IMR-90 (cell line): ENCODE data around the gene TRDN. TPM values are rescaled to one million over a fixed set of nuclear protein-coding genes. Genes with fewer than 3 reads are reported as not detected.

ENCODE experiments used
- ATAC-seq: fragments of 200-7000 bp; cut with Tn5 transposase; 2 replicates; pipeline ENCODE4 v1.9.1; 2020; ENCODE audit warnings: low read depth, mild to moderate bottlenecking, moderate library complexity
- BruUV-seq: library from RNA; stranded (reverse); fragments of 400-500 nt; replicated peaks from 2 replicates; lab custom pipeline; 2021; lab: Mats Ljungman, UMichigan
- CTCF ChIA-PET: fragments of 300-600 bp; formaldehyde crosslinking; extraction: SDS; loops from one replicate; lab custom pipeline; 2021; ENCODE audit warnings: antibody characterized with exemption; lab: Yijun Ruan, JAX
- POLR2A ChIA-PET: fragments of 300-600 bp; sonication (Branson Sonifier 250); formaldehyde crosslinking; loops from one replicate; lab custom pipeline; 2022; ENCODE audit warnings: antibody characterized with exemption; ENCODE audit not compliant: unreplicated experiment; lab: Charles Lee
- DNase-seq: peaks from one replicate; pipeline ENCODE4 v3.0.0; 2013
- H2AFZ ChIP-seq: replicated peaks from 2 replicates; pipeline ENCODE3; 2013; ENCODE audit warnings: low read length, mild to moderate bottlenecking; ENCODE audit not compliant: poor library complexity
- H2AK5ac ChIP-seq: 2 replicates; pipeline ENCODE4 v1.6.1; 2013; ENCODE audit warnings: low read depth, low read length, inconsistent platforms
- H2AK9ac ChIP-seq: replicated peaks from 2 replicates; pipeline ENCODE3; 2013; ENCODE audit warnings: mild to moderate bottlenecking, low read depth, low read length, moderate library complexity; ENCODE audit not compliant: poor library complexity
- H2BK120ac ChIP-seq: 2 replicates; pipeline ENCODE4 v1.6.1; 2013; ENCODE audit warnings: low read depth, low read length, inconsistent platforms
- H2BK15ac ChIP-seq: 3 replicates; pipeline ENCODE4 v1.6.1; 2013; ENCODE audit warnings: low read depth, low read length, inconsistent platforms
- H2BK20ac ChIP-seq: 2 replicates; pipeline ENCODE4 v1.6.1; 2013; ENCODE audit warnings: low read depth, mild to moderate bottlenecking, inconsistent platforms, low read length, moderate library complexity
- H2BK5ac ChIP-seq: 2 replicates; pipeline ENCODE4 v1.6.1; 2013; ENCODE audit warnings: mild to moderate bottlenecking, low read depth, low read length, inconsistent platforms; ENCODE audit not compliant: poor library complexity, severe bottlenecking
- H3K14ac ChIP-seq: replicated peaks from 2 replicates; pipeline ENCODE4 v1.6.1; 2013; ENCODE audit warnings: low read depth, low read length, inconsistent platforms
- H3K18ac ChIP-seq: 2 replicates; pipeline ENCODE4 v1.6.1; 2013; ENCODE audit warnings: low read depth, low read length, control low read depth
- H3K23ac ChIP-seq: 2 replicates; pipeline ENCODE4 v1.6.1; 2013; ENCODE audit warnings: low read depth, low read length, inconsistent platforms
- H3K27ac ChIP-seq: 2 replicates; pipeline ENCODE4 v1.5.1; 2013; ENCODE audit warnings: mild to moderate bottlenecking, control low read depth, low read length; ENCODE audit not compliant: insufficient read depth
- H3K27me3 ChIP-seq: 2 replicates; pipeline ENCODE4 v1.6.1; 2013; ENCODE audit warnings: low read length; ENCODE audit not compliant: control insufficient read depth, insufficient read depth
- H3K36me3 ChIP-seq: 2 replicates; pipeline ENCODE4 v1.6.1; 2013; ENCODE audit warnings: low read length, mixed read lengths; ENCODE audit not compliant: control insufficient read depth, insufficient read depth
- H3K4ac ChIP-seq: 2 replicates; pipeline ENCODE4 v1.6.1; 2013; ENCODE audit warnings: low read depth, low read length, inconsistent platforms
- H3K4me1 ChIP-seq: 2 replicates; pipeline ENCODE4 v1.6.1; 2013; ENCODE audit warnings: low read length, mixed read lengths; ENCODE audit not compliant: control insufficient read depth, insufficient read depth
- H3K4me2 ChIP-seq: 2 replicates; pipeline ENCODE4 v1.6.1; 2013; ENCODE audit warnings: low read depth, mild to moderate bottlenecking, control low read depth, low read length, moderate library complexity
- H3K4me3 ChIP-seq: 2 replicates; pipeline ENCODE4 v1.5.1; 2013; ENCODE audit warnings: low read depth, mild to moderate bottlenecking, control low read depth, low read length, moderate library complexity; ENCODE audit not compliant: insufficient read depth
- H3K56ac ChIP-seq: 2 replicates; pipeline ENCODE4 v1.6.1; 2013; ENCODE audit warnings: low read length, inconsistent platforms; ENCODE audit not compliant: insufficient read depth; ENCODE audit errors: extremely low read depth
- H3K79me1 ChIP-seq, 2 experiments: 2 replicates each; pipeline ENCODE4 v1.6.1; 2013; ENCODE audit warnings: low read length in 2 of 2, inconsistent platforms in 1 of 2, low read depth in 1 of 2
- H3K9ac ChIP-seq: 2 replicates; pipeline ENCODE4 v1.6.1; 2013; ENCODE audit warnings: low read depth, low read length, control low read depth
- H3K9me1 ChIP-seq: 2 replicates; pipeline ENCODE4 v1.6.1; 2013; ENCODE audit warnings: low read length, inconsistent platforms; ENCODE audit not compliant: insufficient read depth
- H3K9me3 ChIP-seq: 2 replicates; pipeline ENCODE4 v1.6.1; 2013; ENCODE audit warnings: low read length; ENCODE audit not compliant: control insufficient read depth, insufficient read depth
- H4K20me1 ChIP-seq: 2 replicates; pipeline ENCODE4 v1.6.1; 2013; ENCODE audit warnings: low read length, inconsistent platforms; ENCODE audit not compliant: insufficient read depth
- H4K5ac ChIP-seq: 2 replicates; pipeline ENCODE4 v1.6.1; 2013; ENCODE audit warnings: mild to moderate bottlenecking, low read depth, low read length, control low read depth
- H4K8ac ChIP-seq, 2 experiments: 2 replicates each; pipeline ENCODE4 v1.6.1; 2013; ENCODE audit warnings: low read depth in 2 of 2, low read length in 2 of 2, control low read depth in 1 of 2, inconsistent platforms in 1 of 2
- H4K91ac ChIP-seq: 2 replicates; pipeline ENCODE4 v1.6.1; 2013; ENCODE audit warnings: low read depth, low read length, inconsistent platforms; ENCODE audit not compliant: insufficient read depth
- BHLHE40 ChIP-seq: fragments of 150-350 bp; IDR thresholded peaks from 2 replicates; pipeline ENCODE4 v1.6.1; 2016; ENCODE audit warnings: mild to moderate bottlenecking, low read depth, low read length
- FOS ChIP-seq: fragments of 150-350 bp; IDR thresholded peaks from 2 replicates; pipeline ENCODE4 v1.6.1; 2016; ENCODE audit warnings: low read depth, low read length
- MAFK ChIP-seq: IDR thresholded peaks from 2 replicates; pipeline ENCODE4 v1.6.1; 2012; ENCODE audit warnings: low read depth, low read length, improper control_type of control experiment
- MXI1 ChIP-seq: IDR thresholded peaks from 2 replicates; pipeline ENCODE4 v1.6.1; 2012; ENCODE audit warnings: low read depth, mild to moderate bottlenecking, low read length, moderate library complexity, borderline replicate concordance
- NFE2L2 ChIP-seq: fragments of 150-350 bp; IDR thresholded peaks from 2 replicates; pipeline ENCODE4 v1.6.1; 2016; ENCODE audit warnings: low read depth, mild to moderate bottlenecking, low read length
- RCOR1 ChIP-seq: IDR thresholded peaks from 2 replicates; pipeline ENCODE4 v1.6.1; 2012; ENCODE audit warnings: mild to moderate bottlenecking, low read length, improper control_type of control experiment; ENCODE audit not compliant: insufficient replicate concordance
- SMC3 ChIP-seq: fragments of 150-350 bp; IDR thresholded peaks from 2 replicates; pipeline ENCODE4 v1.6.1; 2016; ENCODE audit warnings: low read depth, mild to moderate bottlenecking, antibody characterized with exemption, low read length, moderate library complexity
- WGBS, 2 experiments: methylation state at CpG; one replicate each; pipeline versions ENCODE4 v1.1.5 to v1.1.7; 2013; ENCODE audit warnings: missing lambda C conversion rate in 2 of 2; ENCODE audit not compliant: insufficient read length in 1 of 2; ENCODE audit errors: extremely low coverage in 2 of 2; 5-methylcytosine and 5-hydroxymethylcytosine counted together
- dilution Hi-C: fragments of 300-500 bp; cut with HindIII; formaldehyde crosslinking; loops from one replicate; pipeline ENCODE4 v1.14.3; 2018; ENCODE audit warnings: low sequenced_read_pairs; ENCODE audit not compliant: unreplicated experiment
- in situ Hi-C: fragments of 300-500 bp; cut with MboI; formaldehyde crosslinking; loops from 3 replicates; pipeline ENCODE4 v1.14.3; 2019; ENCODE audit warnings: low sequenced_read_pairs, inconsistent platforms, mixed read lengths
- intact Hi-C: fragments of 100-400 bp; cut with micrococcal nuclease; formaldehyde crosslinking; loops from 2 replicates; pipeline ENCODE4 v1.10.0; 2022
- polyA plus RNA-seq, 3 experiments: library from polyadenylated mRNA; depleted of rRNA; stranded (reverse); fragments of >200 nt; gene quantifications; 2 replicates each; pipeline ENCODE4 v1.2.3, GENCODE V29; 2012; ENCODE audit warnings: low replicate concordance in 1 of 3
- total RNA-seq: library from RNA; depleted of rRNA; stranded (reverse); fragments of >200 nt; gene quantifications from 2 replicates; pipeline ENCODE4 v1.2.3, GENCODE V29; 2012
- TF ChIP-seq, protein P1 (sequence below): conservative IDR thresholded peaks from 2 replicates; pipeline ENCODE4 v1.5.1; 2012; ENCODE audit warnings: mild to moderate bottlenecking, low read depth, low read length, improper control_type of control experiment

The TRDN gene
- total and polyA plus RNA-seq, 2 of the 4 experiments (the other 2 are of a cell fraction): not detected

DNA sequence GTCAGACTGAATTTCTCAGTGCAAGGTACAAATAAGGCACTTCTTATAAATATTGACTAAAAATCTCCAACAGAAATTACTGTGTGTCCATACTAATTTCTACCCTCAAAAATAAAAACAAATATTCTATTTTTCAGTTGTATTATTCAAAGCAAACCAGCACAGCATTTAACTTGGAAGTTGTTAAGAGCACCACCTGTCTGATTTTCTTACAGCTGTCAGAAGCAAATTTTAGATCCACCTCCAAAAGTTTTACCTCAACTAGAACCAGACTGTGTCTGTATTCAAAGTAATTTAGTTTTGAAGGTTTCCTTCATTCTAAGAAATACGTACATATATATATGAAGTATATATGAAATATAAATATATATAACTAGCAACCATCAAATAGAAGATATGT is 1.2 kb downstream of the TRDN start:
- Histone ChIP-seq H3K18ac (no peak overlapping the region), H4K20me1 (no peaks in the 10 kb centered on the region), H2BK5ac (no peak overlapping the region), H4K5ac (no peak overlapping the region), H3K14ac (no peak overlapping the region), H3K23ac (no peak overlapping the region), H2AK5ac (no peak overlapping the region), H3K4ac (no peak overlapping the region), H3K4me3 (no peak overlapping the region), H2BK15ac (no peak overlapping the region), H3K27me3 (no peaks in the 10 kb centered on the region), H3K56ac (no peak overlapping the region), H3K79me1 (no peaks in the 10 kb centered on the region), H2AK9ac (no peak overlapping the region), H3K4me1 (no peaks in the 10 kb centered on the region), H3K27ac (no peak overlapping the region), H3K36me3 (no peaks in the 10 kb centered on the region), H2AFZ (no peak overlapping the region), H3K9ac (no peak overlapping the region), H2BK20ac (no peak overlapping the region), H4K8ac (no peak overlapping the region), H3K4me2 (no peak overlapping the region), H2BK120ac (no peak overlapping the region), H4K91ac (no peak overlapping the region), H3K9me3 (0 out of 2 replicates have a peak, but pooled peaks cover 2% of the 10 kb centered on the region), H3K9me1 (no peaks in the 10 kb centered on the region)
- CTCF ChIA-PET: no interaction called here
- no peak for DNase-seq
- TF ChIP-seq NFE2L2 (no peak), FOS (no peak), SMC3 (no peak), MXI1 (no peak), MAFK (no peak), RCOR1 (no peak), BHLHE40 (no peak)
- TF ChIP-seq, protein P1, sequence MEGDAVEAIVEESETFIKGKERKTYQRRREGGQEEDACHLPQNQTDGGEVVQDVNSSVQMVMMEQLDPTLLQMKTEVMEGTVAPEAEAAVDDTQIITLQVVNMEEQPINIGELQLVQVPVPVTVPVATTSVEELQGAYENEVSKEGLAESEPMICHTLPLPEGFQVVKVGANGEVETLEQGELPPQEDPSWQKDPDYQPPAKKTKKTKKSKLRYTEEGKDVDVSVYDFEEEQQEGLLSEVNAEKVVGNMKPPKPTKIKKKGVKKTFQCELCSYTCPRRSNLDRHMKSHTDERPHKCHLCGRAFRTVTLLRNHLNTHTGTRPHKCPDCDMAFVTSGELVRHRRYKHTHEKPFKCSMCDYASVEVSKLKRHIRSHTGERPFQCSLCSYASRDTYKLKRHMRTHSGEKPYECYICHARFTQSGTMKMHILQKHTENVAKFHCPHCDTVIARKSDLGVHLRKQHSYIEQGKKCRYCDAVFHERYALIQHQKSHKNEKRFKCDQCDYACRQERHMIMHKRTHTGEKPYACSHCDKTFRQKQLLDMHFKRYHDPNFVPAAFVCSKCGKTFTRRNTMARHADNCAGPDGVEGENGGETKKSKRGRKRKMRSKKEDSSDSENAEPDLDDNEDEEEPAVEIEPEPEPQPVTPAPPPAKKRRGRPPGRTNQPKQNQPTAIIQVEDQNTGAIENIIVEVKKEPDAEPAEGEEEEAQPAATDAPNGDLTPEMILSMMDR: no peak
- ATAC-seq: no peak
- dilution Hi-C loops: no loop called here
- POLR2A ChIA-PET: no interaction called here
- no CpG with 5 or more reads among the region's 1 CpG for WGBS, 2 experiments
- intact Hi-C loops: no loop called here
- in situ Hi-C loops: no loop called here
- no TSS peak for BruUV-seq
